NCI-H2029 (cell line): ENCODE results near the gene DUSP3.
"Not testable (repeated sequence)": the region's sequence is repeated elsewhere in the genome, so short reads cannot be mapped to it uniquely, and the experiment has no call there.

Experiments
- DNase-seq: peaks from one replicate; lab custom pipeline; 2025; lab: John Stamatoyannopoulos, UW

The DUSP3 gene

DNA sequence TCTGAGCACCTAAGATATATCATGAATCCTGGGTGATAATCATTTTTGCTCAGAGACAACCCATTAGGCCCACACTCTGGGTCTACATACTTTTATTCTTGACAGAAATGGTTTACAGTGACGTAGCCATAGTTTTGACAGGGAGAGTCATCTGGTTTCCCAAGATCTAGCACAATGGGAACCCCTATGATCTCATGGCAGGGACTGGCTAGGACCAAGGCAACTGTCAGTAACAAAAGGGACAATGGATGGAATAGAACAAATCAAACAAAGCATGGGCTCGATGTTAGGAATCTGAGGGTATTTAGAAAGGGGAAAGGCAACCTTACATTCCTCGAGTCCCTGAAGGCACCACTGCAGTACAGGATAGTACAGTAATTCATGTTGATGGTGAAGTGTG is 22.0 kb upstream of the DUSP3 start:
- no peak for DNase-seq

DNA sequence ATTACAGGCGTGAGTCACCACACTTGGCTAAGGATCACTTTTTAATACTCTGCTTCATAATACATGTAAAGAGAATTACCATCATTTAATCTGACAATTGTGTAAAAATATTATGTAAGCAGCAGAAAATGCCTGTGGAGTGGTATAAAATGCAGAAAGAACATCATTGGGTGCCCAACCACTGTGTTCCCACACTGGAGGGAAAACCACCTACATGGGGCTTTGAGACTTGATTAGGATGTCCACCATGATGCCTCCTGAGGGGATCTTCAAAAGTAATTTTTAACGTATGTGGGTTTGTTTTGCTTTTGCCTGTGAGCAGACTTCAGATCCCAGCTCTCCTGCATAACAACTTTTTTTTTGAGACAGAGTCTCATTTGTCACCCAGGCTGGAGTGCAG is 20.3 kb upstream of the DUSP3 start:
- no peak for DNase-seq

DNA sequence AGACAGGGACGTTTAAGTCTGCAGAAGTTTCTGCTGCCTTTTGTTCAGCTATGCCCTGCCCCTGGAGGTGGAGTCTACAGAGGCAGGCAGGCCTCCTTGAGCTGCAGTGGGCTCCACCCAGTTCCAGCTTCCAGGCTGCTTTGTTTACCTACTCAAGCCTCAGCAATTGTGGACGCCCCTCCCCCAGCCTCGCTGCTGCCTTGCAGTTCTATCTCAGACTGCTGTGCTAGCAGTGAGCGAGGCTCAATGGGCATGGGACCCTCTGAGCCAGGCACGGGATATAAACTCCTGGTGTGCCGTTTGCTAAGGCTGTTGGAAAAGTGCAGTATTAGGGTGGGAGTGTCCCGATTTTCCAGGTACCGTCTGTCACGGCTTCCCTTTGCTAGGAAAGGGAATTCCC is 19.2 kb upstream of the DUSP3 start:
- DNase-seq = not testable (repeated sequence)

DNA sequence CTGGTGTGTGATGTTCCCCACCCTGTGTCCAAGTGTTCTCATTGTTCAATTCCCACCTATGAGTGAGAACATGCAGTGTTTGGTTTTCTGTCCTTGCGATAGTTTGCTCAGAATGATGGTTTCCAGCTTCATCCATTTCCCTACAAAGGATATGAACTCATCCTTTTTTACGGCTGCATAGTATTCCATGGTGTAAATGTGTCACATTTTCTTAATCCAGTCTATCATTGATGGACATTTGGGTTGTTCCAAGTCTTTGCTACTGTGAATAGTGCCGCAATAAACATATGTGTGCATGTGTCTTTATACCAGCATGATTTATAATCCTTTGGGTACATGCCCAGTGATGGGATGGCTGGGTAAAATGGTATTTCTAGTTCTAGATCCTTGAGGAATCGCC is 13.9 kb upstream of the DUSP3 start:
- DNase-seq = not testable (repeated sequence)

DNA sequence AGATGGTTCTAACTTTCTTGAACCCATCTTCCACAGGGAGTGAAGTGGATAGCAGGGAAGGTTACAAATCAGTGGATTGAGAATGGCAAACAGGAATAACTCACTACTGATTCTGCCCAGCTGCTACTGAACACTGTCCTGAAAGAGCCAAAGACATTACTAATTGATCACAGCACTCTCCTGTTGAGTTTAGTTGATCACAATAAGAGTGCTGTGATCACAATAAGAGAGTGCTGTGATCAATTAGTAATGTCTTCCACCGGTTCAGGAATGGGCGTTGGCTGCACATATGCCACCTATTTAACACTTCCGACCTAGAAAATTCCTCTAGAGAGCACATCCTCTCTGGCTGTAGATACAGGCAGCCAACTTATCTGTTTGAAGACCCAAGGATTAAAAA is 12.8 kb upstream of the DUSP3 start:
- DNase-seq = peak; percentile 22

DNA sequence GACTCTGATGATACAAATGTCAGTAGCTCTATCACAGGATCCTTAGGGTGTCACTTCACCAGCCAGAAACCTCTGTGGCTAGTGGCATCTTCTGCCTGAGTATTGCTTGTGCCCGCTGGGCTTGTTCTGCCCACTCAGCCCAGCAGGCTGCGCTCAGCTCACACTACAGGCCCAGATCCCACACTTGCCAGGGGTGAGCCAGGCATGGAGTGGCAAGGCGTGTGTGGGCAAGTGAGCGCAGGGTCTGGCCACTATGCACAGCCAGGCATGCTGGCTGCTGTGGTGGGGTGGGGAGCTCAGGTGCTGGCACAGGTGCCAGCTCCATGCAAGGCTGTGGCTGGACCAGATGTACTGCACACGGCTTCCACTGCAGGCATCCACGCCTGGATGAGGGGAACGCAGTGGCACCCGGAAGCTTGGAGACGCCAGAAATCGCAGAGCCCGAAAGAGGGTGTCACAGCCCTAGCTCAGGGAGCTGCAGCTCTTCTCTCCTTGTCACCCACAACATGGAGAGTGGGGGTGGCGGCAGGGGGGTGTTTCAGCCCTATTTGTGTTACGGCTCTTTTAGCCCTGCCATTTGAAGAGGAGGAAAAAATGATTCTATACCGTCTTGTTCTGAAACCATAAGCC is 11.6 kb upstream of the DUSP3 start:
- DNase-seq = no peak

DNA sequence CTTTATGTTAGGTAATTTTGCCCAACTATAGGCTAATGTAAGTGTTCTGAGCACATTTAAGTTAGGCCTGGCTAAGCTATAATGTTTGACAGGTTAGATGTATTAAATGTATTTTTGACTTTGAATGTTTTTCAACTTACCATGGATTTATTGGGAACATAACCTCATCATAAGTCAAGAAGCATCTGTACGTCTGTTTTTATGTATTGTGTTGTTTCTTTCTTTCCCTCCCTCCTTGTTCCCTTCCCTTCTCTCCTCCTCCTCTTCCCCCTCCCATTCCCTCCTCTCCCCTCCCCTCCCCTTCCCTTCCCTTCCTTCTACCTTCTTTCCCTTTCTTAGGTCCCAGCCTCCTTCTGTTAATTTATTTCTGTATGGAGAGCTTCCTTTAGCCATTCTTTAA is 10.7 kb upstream of the DUSP3 start:
- no peak for DNase-seq

DNA sequence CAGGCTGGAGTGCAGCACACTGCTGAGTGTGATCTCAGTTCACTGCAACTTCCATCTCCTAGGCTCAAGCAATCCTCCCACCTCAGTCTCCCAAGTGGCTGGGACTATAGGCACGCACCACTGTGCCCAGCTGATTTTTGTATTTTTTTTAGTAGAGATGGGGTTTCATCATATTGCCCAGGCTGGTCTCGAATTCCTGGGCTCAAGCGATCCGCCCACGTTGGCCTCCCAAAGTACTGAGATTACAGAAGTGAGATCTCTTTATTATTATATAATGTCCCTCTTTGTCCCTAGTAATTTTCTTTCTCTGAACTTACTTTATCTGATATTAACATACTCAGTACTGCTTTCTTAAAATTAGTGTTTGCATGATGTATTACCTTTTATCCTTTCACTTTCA is 9.8 kb upstream of the DUSP3 start:
- no peak for DNase-seq

DNA sequence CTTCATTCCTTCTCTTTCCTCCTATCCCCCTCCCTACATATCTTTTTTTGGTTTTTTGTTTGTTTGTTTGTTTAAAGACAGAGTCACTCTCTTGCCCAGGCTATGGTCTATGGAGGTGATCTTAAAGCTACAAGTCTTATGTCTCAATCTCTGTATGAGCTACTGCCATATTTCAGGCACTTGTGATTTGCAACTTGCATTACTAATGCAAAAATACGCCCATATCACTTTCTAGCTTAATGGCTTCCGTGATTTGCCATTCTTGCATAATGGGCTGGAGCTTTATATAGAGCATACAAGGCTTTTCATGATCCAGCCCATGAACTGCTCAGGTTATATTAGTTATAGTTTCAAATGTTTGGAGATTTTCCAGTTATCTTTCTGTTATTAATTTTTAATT is 9.0 kb upstream of the DUSP3 start:
- DNase-seq = no peak

DNA sequence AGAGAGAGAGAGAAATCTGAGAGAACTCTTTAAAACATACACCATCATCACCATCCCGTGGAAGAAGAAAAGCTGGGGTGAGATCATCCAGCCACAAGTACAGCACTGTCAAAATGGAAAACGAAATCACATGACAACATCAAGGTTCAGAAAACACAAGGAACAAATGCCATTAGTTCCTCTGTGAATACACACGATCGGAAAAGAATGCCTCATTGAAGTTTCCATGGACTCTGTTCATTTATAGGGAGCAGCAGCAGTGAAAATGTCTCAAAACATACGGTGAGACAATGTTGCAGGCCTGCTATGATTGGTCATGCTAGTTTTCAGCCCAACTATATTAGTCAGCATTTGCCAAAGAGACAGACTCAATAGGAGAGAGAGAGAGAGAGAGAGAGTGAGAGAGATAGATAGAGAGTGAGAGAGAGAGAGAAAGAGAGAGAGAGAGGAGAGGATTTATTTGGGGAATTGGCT is 5.9 kb upstream of the DUSP3 start:
- no peak for DNase-seq

DNA sequence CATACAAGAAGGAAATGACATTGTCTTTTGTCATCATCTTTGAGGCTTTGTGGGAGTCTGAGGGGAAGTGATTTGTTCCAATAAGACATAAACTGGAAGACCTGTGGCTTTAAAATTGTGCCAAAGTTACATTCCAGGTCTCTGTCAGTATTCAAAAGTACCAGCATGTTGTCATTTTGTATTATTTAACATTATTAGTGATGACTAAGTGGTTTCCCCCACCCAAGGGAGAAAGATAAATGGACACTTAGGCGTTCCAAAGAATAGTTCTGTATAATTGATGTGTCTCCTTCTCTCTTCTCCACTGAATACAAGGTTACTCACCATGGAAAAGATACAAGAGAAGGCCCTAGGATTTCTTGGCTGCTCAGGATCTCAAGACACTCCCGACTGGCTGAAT is 5.3 kb upstream of the DUSP3 start:
- no peak for DNase-seq

DNA sequence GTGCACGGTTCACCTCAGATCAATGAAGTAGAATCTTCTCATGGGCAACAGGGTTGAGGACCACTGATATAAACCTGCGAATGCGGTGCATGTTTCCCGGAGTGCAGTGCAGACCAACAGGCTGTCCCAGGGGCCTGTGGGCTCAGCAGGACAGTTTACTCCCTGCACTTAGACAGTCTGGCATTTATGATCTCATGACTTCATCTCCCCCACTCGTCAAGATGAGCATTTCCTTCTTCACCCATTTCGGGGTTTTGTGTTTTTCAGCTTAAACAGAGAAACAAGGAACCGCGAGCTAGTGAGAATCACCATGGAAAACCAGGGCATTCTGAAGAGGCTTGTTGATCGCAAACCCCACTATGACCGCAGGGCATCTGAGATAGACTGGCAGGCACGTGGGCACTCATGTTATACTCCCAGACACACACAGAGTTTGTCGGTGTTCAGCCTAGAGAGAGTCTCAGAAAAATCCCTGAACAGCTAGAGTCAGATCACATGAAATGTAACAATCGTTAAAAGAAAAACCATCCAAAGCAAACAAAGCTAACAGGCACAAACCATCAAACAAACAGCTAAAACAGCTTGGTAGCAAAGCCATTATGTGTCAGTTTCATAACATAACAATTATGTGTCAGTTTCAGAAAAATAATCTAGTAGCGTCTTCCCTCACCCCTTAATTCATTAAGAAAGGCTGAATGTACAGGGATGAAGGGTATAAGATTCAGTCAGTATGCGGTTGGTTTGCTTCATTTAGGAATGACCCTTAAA is 4.3 kb upstream of the DUSP3 start:
- DNase-seq = no peak

DNA sequence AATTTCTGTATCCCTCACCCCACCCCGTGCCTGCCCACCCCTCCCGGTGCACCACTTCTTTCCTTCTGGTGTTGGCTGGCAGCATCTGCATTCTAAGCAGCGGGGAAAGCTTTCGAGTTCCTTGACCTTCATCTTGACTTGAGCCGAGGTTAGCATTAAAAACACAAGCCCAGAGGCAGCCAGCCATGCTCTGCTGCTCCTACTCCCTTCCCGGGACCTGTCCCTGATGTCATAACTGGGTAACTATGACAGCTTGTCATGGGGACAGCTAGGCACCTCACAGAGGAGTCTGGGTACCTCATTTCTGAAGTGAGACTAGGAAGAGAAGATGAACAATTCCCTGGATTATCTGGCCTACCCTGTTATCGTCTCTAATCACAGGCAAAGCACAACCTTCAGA is 1.4 kb upstream of the DUSP3 start, which contains the start of gene CFAP97D1:
Gene CFAP97D1 (plus strand): TSS at position 301 of the 400 bp plus-strand sequence. CDS start 28 bp downstream, at position 329.
- no peak for DNase-seq

DNA sequence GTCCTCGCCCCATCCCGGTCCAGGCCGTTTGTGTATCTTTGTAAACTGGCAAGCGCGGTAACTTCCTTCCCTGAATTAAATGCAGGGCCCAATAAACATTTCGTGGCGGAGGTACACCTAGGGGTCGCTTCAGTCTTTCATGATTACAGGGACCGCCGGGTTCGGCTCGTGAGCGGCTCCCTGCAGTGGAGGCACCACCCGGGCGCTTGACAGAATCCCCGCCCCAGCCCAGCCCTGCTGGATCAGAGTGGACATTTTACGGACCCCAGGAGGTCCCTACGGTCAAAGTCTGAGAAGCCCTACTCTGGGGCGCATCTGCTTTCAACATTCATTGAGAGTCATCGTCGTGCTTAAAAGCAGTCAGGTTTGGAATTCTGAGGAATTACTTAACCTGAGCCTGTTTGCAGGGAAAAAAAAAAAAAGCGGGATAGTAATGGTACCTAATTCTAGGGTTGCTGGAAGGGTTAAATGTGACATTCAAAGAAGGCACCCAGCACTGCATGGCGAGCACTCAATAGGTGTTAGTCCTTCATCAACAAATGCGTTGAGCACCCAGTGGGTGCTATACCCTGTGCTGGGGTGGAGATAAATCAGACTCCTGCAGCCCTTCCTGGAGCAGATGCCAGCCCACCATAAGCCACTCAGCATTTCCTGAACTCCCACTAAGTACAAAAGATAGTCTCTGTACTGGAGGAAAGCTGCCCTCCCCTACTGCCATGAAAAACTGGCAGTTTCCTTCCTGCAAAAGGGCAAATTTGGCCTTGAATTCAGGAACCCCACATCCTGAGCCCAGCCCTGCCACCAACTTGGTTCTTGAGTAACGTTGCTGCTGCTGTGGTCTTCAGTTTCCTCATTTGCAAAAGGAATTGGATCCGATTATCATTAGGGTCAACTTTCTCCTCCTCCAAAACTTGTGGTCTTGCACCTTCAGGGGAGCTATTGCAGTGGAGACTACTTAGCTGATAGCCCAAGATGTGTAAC is 658 bp upstream of the DUSP3 start:
- no peak for DNase-seq

DNA sequence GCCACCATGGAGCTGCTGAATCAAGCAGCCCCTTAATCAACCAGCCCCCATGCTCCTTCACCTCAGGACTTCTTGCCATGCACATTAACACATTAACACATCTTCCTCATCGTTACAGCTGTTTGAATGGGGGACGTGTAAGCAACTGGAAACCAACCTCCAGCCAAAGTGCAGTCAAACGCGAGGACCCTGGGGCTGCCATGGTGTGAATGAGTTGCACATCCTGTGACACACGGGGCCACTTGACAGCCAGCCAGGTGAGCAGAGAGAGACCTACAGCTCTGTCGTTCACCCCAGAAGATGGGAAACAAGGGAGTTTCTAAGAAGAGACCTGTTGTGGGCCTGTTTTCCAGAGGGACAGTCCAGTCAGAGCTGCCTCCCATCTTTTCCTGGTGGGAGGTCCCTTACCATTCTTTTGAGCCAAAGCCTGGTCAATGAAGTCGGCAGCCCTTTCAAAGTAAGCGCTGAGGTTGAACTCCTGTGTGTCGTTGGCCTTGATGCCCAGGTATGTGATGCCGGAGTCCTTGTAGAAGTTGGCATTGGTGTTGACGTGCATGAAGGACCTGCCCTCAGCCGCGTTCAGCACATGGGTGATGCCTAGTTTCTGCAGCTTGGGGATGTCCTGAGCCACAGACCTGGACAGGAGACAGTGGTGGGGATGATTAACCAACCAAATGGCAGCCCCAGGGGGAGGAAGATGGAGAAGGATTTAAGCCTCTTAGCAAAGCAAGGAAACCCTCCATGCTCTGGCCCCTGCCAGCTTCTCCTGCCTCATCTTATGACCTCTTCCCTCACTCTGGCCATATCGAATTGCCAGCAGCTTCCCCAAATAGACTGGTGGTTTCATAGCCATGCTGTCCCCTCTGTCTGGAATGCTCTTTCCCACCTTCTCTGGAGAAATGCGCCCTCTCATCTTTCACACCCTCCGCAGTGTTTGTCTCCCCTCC is 4.2 kb downstream of the DUSP3 start:
- no peak for DNase-seq

DNA sequence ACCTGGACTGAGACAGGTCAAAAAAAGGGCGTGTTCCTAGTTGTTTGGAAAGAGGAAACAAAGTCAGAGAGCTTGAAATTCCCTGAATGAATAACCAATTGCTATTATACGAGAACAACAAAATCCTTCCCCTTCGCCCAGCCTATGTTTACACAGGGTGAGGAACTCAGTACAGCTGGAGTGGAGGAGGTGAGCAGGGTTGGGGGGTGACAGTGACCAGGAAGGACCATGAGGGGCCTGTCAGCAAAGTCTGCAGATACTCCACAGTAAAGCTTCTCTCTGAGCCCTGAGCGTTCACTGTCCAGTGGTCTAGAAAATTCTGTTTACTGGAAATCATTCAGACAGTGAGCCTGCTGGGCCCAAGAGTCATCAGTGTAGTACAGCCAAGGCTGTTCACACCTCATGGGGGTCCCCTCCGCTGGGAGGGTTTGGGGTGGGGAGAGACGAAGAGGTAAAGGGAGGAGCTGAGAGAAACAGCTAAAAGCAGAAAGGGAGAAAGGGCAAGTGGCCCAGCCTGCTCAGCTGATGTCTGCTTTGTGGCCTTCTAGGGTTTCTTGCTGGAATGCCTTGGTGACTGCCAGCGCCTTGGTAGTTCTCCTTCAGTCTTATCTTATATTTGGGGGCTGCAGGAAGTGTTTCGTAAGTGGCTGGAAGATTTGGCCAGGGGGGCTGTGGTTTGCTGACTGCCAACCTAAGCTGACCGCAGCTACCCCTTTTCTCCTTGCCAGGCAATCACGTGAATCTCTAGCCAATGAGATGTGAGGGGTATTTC is 5.7 kb downstream of the DUSP3 start:
- DNase-seq = no peak

DNA sequence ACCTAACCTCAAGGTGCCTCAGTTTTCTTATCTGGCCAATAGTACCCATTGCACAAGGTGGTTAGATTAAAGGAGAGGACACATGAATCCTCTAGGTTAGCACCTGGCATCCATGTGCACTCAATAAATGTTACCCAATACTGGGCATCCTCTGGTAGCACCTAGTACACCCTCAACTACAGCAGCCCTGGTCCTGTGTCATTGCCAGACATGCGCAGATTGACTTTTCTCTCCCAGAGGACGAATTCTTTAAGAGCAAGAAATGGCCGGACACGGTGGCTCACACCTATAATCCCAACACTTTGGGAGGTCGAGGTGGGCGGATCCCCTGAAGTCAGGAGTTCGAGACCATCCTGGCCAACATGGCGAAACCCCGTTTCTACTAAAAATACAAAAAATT is 7.3 kb downstream of the DUSP3 start:
- no peak for DNase-seq

DNA sequence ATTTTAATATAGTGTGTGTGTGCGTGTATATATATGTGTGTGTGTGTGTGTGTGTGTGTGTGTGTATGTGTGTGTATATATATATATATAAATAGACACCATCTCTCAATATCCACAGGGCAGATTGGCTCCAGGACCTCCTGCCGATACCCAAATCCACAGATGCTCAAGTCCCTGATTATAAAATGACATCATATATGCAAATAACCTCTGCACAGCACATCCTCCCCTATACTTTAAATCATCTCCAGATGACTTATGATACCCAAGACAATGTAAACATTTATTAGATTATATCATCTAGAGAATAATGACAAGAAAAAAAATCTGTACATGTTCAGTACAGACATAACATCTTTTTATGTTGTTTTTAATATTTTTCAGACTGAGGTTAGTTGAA is 7.8 kb downstream of the DUSP3 start:
- no peak for DNase-seq

DNA sequence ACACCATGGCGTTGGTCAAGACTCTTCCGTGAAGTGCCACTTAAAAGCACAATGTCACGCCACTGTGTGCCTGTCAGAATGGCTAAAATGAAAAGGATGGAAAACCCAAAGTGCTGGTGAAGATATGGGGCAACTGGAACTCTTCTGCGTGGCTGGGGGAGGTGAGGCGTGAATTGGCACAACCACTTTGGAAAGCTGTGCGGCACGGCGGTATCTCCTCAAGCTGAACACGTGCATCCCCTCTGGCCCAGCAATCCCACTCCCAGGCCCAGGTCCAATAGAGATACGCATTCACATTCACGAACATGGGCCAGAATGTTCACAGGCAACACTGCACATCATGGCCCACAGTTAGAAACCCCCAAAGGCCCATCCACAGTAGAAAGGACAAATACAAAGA is 8.9 kb downstream of the DUSP3 start:
- DNase-seq = no peak

DNA sequence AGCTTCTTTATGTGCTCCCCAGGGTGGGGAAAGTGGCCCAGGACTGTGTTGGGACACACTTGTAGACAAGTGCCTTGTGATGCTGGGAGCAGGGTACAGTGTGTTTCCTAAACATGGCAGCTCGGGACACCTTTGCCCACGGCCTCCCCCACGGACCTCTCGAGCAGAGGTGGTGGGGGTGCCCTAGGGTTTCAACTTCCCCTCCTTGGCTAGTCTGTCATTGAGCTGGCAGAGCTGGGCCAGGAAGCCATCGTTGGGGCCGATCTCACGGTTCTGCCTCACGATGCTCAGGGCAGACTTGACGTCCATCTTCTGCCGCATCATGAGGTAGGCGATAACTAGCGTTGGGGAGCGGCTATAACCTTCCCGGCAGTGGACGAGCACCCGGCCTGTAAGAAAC is 9.4 kb downstream of the DUSP3 start:
- DNase-seq = no peak

DNA sequence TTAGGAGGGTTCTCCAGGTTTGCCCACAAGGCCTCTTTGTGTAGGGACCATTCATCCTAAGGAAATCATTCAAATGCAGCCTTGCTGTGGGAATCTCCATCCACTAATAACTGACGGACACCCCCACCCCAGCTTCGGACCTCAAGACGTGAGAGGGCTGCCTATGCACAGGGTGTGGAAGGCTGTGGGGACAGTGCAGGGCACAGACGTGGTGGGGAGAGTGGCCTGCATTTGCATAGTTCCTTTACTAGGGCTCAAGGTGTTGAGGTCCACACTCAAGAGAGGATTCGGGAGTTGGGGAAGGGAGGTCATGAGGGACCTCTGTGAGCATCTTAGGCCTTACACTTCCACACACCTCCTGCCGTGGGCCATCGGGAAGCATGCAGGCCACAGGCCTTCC is 9.8 kb downstream of the DUSP3 start:
- no peak for DNase-seq
